ENCODE measurements around the gene DHPS.
"Not testable (repeated sequence)": the region's sequence is repeated elsewhere in the genome, so short reads cannot be mapped to it uniquely, and the experiment has no call there.

DHPS gene

DNA sequence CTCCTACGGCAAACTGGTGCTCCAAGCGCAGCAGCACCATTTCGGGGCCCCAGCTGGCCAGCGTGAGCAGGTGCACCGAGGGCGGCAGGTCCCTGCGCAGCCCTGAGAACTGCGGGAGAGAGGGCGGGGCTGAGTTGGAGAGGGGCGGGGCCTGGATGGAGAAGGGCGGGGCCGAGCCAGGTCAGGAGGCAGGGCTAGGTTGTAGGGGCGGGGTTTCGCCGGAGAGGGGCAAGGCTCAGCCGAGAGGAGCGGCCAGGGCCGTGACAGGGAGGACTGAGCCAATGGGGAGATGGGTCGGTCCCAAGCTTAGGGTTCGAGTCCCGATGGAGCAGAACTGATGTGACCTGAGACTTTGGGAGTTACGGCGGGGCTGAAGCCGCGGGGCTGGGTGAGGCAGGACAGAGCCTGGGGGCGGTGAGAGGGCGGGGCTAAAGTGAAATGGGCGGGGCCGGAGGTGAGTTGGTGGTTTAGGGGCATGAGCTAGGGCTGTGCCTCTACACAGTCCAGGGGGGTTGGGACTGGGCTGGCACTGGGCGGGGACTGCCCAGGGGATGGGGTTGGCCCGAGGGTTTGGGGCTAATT, 34.1 kb downstream of the DHPS start:
- in situ Hi-C loops (cut with HindIII; ENCODE audit: low sequenced_read_pairs), result no loop called here

DNA sequence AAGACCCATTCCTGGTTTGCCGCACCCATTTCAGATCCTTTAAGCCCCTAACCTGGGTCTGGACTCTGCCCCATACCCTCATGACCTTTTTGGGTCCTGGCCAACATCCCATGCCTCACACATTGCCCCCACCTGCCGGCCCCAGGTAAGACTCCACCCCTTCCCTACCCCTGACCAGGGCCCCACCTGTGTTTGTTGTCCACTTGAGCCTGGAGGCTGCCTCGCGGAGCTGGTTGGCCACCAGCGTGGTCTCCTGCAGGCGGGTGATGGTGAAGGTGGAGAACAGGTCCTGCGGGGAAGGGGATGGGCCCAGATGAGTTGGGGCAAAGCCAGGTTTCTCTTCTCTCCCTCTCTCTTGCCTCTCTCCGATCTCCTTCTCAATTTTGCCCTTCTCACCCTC, 34.6 kb downstream of the DHPS start:
- in situ Hi-C loops (cut with HindIII; ENCODE audit: low sequenced_read_pairs), result no loop called here

DNA sequence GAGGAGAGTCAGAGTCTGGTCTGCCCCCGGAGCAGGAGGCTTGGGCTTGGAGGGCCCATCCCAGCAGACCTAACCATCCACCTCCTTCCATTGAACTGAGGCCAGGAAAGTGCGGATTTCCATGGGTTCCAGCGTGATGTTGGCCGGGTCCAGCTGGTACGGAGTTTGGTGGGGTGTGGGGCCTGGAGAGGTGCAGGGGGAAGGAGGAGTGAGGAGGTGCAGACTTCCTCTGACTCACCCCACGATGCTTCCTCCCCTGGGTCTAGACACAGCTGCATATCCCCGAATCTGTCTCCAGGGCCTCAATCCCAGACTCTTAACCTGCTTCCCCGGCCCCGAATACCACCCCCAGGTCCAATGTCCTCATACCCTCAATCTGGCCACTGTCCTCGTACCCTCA, 35.1 kb downstream of the DHPS start:
- in situ Hi-C loops (cut with HindIII; ENCODE audit: low sequenced_read_pairs), result no loop called here

DNA sequence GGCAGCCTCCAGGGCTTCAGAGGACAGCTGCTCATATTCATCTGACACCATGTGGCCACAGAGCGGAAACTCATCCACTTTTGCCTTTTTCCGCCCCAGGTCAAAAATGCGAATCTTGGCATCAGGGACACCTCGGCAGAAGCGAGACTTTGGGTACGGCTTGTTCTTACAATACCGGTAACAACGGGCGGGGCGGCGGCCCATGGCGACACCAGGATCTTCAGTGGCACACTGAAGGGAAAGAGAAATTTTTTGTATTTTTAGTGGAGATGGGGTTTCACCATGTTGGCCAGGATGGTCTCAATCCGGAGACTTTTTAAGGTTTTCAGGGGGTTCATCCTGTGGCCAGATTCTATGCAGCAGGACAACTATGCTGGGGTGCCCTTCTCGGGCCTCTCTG, 38.0 kb downstream of the DHPS start:
- in situ Hi-C loops (cut with HindIII; ENCODE audit: low sequenced_read_pairs), result not testable (repeated sequence)

DNA sequence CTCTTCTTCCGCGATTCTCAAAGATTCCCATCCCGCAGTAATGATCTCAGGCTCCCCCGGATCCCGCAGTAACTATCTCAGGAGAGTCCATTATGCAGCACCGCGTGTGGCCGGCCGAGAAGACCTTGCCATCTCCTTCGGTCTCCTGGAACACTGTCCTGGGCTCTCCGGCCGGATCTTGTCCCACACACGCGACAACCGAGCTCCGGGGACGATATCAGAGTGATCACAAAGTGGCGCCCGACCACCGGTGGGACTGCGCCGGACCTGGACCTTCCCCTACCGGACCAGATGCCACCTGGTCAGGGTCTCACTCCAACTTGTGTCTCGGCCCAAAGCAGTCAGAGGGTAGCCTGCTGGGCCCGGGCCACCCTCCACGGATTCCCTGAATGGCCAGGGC, 39.2 kb downstream of the DHPS start:
- in situ Hi-C loops (cut with HindIII; ENCODE audit: low sequenced_read_pairs), result no loop called here

DNA sequence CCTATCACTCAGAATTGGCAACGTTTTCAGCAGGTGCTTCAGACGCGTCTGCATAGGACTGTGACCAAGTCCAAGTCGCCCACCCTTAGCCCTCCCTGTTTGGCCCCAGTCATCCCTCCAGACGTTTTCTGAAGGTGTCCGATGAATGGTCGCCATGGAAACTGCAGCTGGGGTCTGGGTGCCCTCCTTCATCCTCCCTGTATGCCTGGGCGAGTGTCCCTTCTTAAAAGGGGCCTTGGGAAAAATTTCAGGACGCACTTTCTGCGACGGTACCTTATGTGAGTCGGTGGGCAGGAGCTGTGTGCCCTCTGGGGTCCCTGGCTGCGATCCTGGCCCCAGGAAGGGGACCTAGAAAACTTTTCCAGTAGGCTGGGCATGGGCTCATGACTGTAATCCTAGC, 40.2 kb downstream of the DHPS start:
- in situ Hi-C loops (cut with HindIII; ENCODE audit: low sequenced_read_pairs), result no loop called here

DNA sequence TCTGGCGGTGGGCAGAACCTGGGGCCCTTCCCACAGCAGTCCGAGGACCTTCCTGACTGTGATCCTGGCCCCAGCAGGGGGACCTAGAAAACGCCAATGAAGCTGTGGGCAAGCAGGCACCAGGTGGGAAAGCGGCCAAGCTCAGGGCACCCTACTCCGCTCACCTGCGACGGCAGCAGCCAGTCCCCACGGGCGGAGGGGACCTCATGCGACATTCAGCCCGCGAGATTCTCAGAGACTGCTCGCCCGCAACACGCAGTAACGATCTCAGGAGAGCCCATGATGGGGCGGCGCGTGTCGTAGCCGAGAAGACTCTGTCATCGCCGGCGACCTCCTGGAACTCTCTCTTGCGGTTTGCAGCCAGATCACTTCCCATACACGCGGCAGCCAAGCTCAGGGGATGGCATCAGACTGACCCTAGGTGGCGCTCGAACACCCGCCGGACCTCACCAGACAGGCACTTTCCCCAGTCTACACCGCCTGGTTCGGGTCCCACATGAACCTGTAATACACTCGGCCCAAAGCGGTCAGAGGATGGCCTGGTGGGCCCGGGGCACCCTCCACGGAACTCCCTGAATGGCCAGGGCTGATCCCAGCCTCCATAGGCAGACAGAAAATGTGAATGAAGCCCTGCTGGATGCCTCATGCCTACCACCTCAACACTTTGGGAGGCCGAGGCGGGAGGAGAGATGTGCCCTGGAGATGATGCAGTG, 41.6 kb downstream of the DHPS start:
- in situ Hi-C loops (cut with HindIII; ENCODE audit: low sequenced_read_pairs), result no loop called here

DNA sequence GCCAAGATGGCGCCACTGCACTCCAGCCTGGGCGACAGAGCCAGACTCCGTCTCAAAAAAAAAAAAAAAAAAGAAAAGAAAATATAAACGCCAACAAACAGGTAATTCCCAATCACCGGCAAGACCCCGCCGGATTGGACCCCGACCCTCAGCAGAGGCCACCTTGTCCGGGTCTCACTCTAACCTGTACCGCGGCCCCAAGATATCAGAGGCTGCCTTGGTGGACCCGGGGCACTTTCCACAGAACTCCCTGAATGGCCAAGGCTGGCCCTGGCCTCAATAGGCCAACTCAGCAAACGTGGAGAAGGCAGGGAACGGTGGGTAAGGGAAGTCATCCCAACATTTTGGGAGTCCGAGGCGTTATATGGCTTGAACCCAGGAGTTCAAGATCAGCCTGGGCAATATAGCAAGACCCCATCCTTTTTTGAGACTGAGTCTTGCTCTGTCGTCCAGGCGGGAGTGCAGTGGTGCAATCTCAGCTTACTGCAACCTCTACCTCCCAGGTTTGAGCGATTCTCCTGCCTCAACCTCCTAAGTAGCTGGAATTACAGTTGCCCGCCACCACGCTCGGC, 43.0 kb downstream of the DHPS start:
- in situ Hi-C loops (cut with HindIII; ENCODE audit: low sequenced_read_pairs), result no loop called here

DNA sequence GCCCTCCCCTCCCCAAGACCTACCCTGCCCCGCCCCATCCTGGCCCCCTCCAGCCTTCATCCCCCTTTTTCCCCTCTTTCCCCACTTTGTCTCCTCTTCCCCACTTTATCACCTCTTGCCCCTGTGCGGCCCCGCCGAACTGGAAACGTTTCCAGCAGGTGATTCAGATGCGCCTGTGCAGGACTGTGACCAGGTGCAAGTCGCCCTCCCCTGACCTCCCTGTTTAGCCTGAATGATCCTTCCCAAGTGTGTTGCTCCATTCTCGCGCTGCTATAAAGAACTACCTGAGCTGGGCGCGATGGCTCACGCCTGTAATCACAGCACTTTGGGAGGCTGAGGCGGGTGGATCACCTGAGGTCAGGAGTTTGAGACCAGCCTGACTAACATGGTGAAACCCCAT, 45.0 kb downstream of the DHPS start:
- in situ Hi-C loops (cut with HindIII; ENCODE audit: low sequenced_read_pairs), result no loop called here

DNA sequence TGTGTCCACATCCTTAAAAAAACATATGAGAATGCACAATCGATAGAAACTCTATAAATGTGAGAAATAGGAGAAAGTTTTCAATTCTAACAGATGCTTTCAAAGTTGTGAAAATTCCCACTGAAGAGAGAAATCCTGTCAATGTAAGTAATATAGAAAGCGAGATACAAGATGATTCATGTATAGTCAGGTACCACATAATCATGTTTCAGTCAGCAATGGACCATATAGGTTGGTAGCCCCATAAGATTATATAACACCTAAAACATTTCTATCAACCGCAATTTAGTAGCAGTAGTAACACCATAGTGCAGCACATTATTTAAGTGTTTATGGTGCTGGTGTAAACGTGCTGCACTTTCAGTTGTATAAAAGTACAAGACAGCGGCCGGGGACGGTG, 52.5 kb downstream of the DHPS start:
- in situ Hi-C loops (cut with HindIII; ENCODE audit: low sequenced_read_pairs), result no loop called here

DNA sequence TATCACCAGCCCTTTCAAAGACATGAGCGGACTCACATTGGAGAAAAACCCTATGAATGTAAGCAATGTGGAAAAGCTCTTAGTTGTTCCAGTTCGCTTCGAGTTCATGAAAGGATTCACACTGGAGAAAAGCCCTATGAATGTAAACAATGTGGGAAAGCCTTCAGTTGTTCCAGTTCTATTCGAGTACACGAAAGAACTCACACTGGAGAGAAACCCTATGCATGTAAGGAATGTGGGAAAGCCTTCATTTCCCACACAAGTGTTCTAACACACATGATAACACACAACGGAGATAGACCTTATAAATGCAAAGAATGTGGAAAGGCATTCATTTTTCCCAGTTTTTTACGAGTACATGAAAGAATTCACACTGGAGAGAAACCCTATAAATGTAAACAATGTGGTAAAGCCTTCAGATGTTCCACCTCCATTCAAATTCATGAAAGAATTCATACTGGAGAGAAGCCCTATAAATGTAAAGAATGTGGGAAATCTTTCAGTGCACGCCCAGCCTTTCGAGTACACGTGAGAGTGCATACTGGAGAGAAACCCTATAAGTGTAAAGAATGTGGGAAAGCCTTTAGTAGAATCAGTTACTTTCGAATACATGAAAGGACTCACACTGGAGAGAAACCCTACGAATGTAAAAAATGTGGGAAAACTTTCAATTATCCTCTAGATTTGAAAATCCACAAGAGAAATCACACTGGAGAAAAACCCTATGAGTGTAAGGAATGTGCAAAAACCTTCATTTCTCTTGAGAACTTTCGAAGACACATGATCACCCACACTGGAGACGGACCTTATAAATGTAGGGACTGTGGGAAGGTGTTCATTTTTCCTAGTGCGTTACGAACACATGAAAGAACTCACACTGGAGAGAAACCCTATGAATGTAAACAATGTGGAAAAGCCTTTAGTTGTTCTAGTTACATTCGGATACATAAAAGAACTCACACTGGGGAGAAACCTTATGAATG, 53.3 kb downstream of the DHPS start:
- in situ Hi-C loops (cut with HindIII; ENCODE audit: low sequenced_read_pairs), result no loop called here

DNA sequence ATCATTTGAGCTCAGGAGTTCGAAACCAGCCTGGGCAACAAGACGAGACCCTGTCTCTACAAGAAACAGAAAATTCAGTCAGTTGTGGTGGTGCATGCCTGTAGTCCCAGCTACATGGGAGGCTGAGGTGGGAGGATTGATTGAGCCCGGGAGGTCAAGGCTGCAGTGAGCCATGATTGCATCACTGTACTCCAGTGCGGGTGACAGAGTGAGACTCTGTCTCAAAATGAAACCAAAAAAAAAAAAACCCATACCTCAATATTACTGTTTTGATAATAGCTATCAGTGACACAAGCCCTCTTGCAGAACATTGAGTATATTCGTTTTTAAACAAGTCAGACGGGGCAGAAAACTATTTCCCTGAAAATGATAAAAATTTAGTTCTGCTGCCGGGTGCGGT, 54.7 kb downstream of the DHPS start:
- in situ Hi-C loops (cut with HindIII; ENCODE audit: low sequenced_read_pairs), result no loop called here

Measured in DLD1 (cell line).